Liver (tissue), 3 donors: ENCODE data around the gene MYBPHL.

ENCODE experiments used
- CTCF ChIP-seq: fragments of 150-350 bp; IDR thresholded peaks from 2 replicates; pipeline ENCODE4 v1.5.1; 2017; ENCODE audit warnings: improper control_type of control experiment, low read depth, low read length; ENCODE audit not compliant: missing input control
- FOXA1 ChIP-seq: IDR thresholded peaks from 2 replicates; pipeline ENCODE4 v1.6.1; 2016; ENCODE audit warnings: antibody characterized with exemption
- FOXA2 ChIP-seq: IDR thresholded peaks from 2 replicates; pipeline ENCODE4 v1.6.1; 2016; ENCODE audit warnings: antibody characterized with exemption
- GABPA ChIP-seq, 2 donors: IDR thresholded peaks in 1 of 2; conservative IDR thresholded peaks in 1 of 2; 2 replicates each; pipeline ENCODE4 v1.6.1; 2016; ENCODE audit warnings: antibody characterized with exemption in 2 of 2, mild to moderate bottlenecking in 1 of 2, moderate library complexity in 1 of 2
- HNF4A ChIP-seq, 2 donors: conservative IDR thresholded peaks; 2 replicates each; pipeline ENCODE4 v1.6.1; 2016; ENCODE audit warnings: antibody characterized with exemption in 2 of 2, mild to moderate bottlenecking in 2 of 2
- JUND ChIP-seq, 2 donors: IDR thresholded peaks; 2 replicates each; pipeline ENCODE4 v1.6.1; 2016; ENCODE audit warnings: antibody characterized with exemption in 2 of 2
- MAX ChIP-seq: IDR thresholded peaks from 2 replicates; pipeline ENCODE4 v1.6.1; 2016; ENCODE audit warnings: antibody characterized with exemption
- RAD21 ChIP-seq, 2 donors: IDR thresholded peaks; 2 replicates each; pipeline ENCODE4 v1.6.1; 2016; ENCODE audit warnings: antibody characterized with exemption in 2 of 2, mild to moderate bottlenecking in 2 of 2
- REST ChIP-seq: IDR thresholded peaks from 2 replicates; pipeline ENCODE4 v1.6.1; 2016; ENCODE audit warnings: antibody characterized with exemption, mild to moderate bottlenecking
- RXRA ChIP-seq, 2 donors: IDR thresholded peaks; 2 replicates each; pipeline ENCODE4 v1.6.1; 2017 to 2018; ENCODE audit warnings: antibody characterized with exemption in 2 of 2, mild to moderate bottlenecking in 1 of 2
- TAF1 ChIP-seq: conservative IDR thresholded peaks from 2 replicates; pipeline ENCODE4 v1.6.1; 2016; ENCODE audit warnings: antibody characterized with exemption, mild to moderate bottlenecking
- YY1 ChIP-seq: IDR thresholded peaks from 2 replicates; pipeline ENCODE4 v1.6.1; 2016; ENCODE audit warnings: antibody characterized with exemption, mild to moderate bottlenecking
- ZBTB33 ChIP-seq: IDR thresholded peaks from 2 replicates; pipeline ENCODE4 v1.6.1; 2016; ENCODE audit warnings: antibody characterized with exemption
- donor health status: healthy.
- donor health status: healthy.

- no peak for TF ChIP-seq CTCF
- TF ChIP-seq ZBTB33: no peak
- TF ChIP-seq MAX: no peak
- TF ChIP-seq GABPA (IDR thresholded peaks at IDR 0.05 in 1 of 2, conservative IDR thresholded peaks at IDR 0.05 in 1 of 2): no peak
- TF ChIP-seq RAD21 (IDR thresholded peaks at IDR 0.05): no peak
- TF ChIP-seq JUND (IDR thresholded peaks at IDR 0.05): no peak
- no peak for TF ChIP-seq FOXA2
- TF ChIP-seq RXRA (IDR thresholded peaks at IDR 0.05): no peak
- TF ChIP-seq TAF1: no peak
- TF ChIP-seq YY1: no peak
- TF ChIP-seq HNF4A (conservative IDR thresholded peaks at IDR 0.05): no peak
- TF ChIP-seq FOXA1: no peak
- no peak for TF ChIP-seq REST
These were observed 58.4 kb downstream of the MYBPHL start for GRCh38 chr1:109248444-109248796.
